GM10248 (cell line): ENCODE measurements around the gene CD1E.
A peak's percentile ranks its signal among the peaks of the same experiment; 100 is the strongest.
"Not testable (repeated sequence)": the region's sequence is repeated elsewhere in the genome, so short reads cannot be mapped to it uniquely, and the experiment has no call there.

Experiments
- CTCF ChIA-PET: fragments of 300-600 bp; sonication (Branson Sonifier 250); formaldehyde crosslinking; extraction: SDS; loops from one replicate; lab custom pipeline; 2021; ENCODE audit warnings: antibody characterized with exemption; lab: Yijun Ruan, JAX
- POLR2A ChIA-PET: fragments of 350-650 bp; sonication (Branson Sonifier 250); formaldehyde crosslinking; extraction: SDS; loops from one replicate; lab custom pipeline; 2020; ENCODE audit warnings: antibody characterized with exemption; lab: Yijun Ruan, JAX
- DNase-seq: peaks from one replicate; pipeline ENCODE4 v3.0.0; 2012; ENCODE audit errors: extremely low spot score
- TF ChIP-seq, protein P1 (sequence below): IDR thresholded peaks from 2 replicates; pipeline ENCODE4 v1.5.1; 2012; ENCODE audit warnings: mild to moderate bottlenecking, low read depth; ENCODE audit errors: extremely low read depth, missing control alignments, control extremely low read depth

The CD1E gene

DNA sequence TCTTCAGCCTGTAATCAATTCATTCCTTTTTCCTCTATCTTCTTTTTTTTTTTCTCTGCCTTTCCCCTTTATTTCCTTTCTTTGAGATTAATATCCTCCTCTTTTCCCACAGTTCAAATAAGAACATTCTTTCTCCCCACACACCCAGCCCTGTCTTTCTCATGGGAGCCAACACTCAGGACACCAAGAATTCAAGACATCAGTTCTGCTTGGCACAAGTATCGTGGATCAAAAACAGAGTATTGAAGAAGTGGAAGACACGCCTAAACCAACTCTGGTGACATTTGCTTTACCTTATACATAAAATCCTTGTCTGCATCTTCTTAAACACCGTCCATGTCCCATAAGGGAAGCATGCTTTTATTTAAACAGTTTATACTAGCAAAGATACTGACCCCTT lies 2.9 kb downstream of the CD1E start:
- POLR2A ChIA-PET = no interaction called here
- TF ChIP-seq, protein P1, sequence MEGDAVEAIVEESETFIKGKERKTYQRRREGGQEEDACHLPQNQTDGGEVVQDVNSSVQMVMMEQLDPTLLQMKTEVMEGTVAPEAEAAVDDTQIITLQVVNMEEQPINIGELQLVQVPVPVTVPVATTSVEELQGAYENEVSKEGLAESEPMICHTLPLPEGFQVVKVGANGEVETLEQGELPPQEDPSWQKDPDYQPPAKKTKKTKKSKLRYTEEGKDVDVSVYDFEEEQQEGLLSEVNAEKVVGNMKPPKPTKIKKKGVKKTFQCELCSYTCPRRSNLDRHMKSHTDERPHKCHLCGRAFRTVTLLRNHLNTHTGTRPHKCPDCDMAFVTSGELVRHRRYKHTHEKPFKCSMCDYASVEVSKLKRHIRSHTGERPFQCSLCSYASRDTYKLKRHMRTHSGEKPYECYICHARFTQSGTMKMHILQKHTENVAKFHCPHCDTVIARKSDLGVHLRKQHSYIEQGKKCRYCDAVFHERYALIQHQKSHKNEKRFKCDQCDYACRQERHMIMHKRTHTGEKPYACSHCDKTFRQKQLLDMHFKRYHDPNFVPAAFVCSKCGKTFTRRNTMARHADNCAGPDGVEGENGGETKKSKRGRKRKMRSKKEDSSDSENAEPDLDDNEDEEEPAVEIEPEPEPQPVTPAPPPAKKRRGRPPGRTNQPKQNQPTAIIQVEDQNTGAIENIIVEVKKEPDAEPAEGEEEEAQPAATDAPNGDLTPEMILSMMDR = no peak
- CTCF ChIA-PET = no interaction called here

DNA sequence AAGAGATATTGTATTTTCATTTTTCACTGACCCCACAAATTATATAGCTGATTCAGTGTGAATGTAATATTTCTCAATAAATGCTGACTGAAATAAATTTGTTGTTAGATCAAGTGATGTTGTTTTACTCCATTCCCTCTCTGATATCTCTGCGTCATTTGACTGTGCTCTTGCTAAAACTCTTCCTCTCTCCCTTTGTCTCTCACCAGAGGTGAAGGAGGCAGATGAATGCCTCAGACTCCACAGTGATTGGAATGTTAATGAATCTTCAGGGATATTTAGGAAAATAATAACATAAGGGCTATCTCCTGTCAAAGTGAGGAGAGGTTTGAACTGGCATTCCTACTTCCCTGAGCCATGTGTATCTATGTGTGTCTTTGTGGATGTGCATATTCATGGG lies 3.7 kb downstream of the CD1E start:
- TF ChIP-seq, protein P1 = no peak
- POLR2A ChIA-PET = no interaction called here
- no peak for DNase-seq
- CTCF ChIA-PET = no interaction called here

More for the DNA sequence above, 2.9 kb downstream of the CD1E start:
- DNase-seq = no peak

DNA sequence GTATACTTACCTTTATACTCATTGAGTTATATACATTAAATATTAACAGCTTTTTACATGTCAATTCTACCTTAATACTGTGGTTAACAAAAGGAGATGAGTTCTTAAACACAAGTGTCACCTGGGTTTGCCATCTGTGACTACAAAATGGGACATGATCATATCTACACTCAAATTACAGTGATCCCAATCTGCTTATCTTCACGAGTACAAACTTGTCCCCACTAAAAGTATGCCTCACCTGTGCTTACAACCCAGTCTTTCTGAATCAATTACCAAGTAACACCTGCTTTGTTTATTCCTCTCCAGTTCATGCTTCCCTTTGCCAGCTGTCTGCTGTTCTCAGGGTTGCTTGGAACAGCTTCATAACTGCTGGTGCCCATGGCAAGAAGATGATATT lies 8.8 kb downstream of the CD1E start:
- POLR2A ChIA-PET = no interaction called here
- CTCF ChIA-PET = no interaction called here
- no peak for DNase-seq
- TF ChIP-seq, protein P1 = no peak

DNA sequence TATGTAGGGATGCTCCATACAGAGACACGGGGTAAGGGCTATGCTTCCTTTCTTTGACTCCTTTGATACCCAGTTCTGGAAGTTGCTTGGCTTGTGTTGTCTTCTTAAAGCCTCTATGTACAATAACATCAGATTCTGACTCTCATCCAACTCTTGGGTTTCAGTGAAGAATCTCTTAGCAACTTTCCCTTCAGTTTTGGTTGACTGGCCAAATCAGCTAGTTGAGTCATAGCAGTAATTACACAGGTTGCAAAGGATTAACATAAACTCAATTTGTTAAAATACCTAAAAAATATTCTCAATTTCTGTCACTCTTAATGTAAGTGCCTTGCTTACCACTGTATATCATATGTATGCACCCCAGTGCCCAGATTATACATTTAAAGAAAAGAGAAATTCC lies 9.2 kb downstream of the CD1E start:
- no peak for DNase-seq
- ChIA-PET CTCF (no interaction called here), POLR2A (no interaction called here)
- TF ChIP-seq, protein P1 = no peak

DNA sequence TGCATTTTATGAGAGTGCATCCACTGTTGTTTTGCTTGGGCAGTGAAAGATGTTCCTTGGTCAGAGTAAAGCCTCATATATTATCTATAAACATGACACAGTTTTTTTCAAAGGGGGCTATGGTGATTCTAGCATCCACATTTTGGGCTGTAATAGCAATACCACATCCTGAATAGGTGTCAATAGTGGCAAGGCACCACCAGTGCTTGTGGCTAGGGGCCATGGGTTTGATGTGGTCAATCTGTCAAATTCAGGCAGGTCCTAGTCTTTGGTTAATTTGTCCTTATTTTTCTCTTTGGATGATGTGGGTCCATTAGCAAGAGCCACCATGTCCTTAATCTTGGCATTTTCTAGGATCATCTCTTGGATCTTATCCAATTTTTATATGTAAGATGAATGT lies 13.1 kb downstream of the CD1E start:
- POLR2A ChIA-PET = no interaction called here
- CTCF ChIA-PET = interaction anchor here (1.9 kb wide), 1 partner anchor 163 kb away, joined by 5 read pairs; no protein-coding TSS in a partner anchor
- no peak for DNase-seq
- TF ChIP-seq, protein P1 = no peak

DNA sequence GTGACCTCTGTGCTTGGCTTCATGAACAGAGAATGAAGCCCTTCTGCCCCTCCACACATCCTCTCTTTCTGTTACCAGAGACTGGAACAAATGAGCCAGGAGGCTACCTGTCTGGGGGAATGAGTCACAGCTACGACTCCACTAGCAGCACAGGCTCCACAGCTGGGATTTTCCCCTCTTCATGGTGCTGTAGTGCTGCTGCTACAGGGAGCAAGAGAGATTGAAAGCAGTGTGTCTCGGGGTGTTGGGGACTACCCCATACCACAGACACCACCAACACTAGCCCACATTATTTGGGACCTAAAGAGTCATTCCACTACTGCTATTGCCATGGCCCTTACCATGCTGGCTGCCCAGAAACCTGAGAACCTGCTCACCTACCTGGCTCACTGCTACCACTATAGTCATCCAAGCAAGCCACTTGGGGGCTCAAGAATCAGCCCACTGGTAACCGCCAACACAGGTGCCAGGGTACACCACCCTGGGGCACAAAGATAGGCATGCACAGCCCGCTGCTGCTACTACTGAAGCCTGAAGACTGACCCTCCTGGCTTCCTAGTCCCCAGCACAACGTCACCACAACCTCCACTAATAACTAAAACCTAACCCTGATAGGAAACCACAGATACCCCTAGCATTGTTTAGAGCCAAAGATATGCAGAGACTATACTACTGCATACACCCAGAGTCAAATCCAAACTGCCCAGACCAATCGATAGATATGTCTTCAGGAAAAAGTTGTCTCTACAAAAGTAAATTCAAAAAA lies 17.7 kb downstream of the CD1E start:
- TF ChIP-seq, protein P1 = no peak
- CTCF ChIA-PET = no interaction called here
- DNase-seq = peak; percentile 58
- POLR2A ChIA-PET = no interaction called here

DNA sequence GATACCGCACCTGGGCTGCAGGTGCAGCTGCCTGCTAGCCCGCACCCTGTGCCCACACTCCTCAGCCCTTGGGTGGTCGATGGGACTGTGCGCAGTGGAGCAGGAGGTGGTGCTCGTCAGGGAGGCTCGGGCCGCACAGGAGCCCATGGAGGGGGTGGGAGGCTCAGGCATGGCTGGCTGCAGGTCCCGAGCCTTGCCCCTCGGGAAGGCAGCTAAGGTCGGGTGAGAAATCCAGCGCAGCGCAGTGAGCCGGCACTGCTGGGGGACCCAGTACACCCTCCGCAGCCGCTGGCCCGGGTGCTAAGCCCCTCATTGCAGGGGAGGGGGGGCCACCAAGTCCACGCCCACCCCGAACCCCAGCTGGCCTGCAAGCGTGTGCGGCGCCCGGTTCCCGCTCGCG lies 20.4 kb downstream of the CD1E start:
- POLR2A ChIA-PET, DNase-seq, CTCF ChIA-PET: not testable (repeated sequence)
